WI38 (cell line): ENCODE measurements around the gene PARD3.

Source experiments
- H3K4me3 ChIP-seq: 2 replicates; pipeline ENCODE4 v1.5.1; 2011; ENCODE audit warnings: low read depth, mild to moderate bottlenecking, control low read depth, low read length
- CTCF ChIP-seq: IDR thresholded peaks from 2 replicates; pipeline ENCODE4 v1.5.1; 2012; ENCODE audit warnings: low read depth, mild to moderate bottlenecking, control low read depth, low read length

Gene PARD3

GRCh38 chr10:34389801-34390200 is 425.3 kb downstream of the PARD3 start:
- TF ChIP-seq CTCF, result no peak
- H3K4me3 ChIP-seq, result no peak overlapping the region

GRCh38 chr10:34386921-34387320 is 428.2 kb downstream of the PARD3 start:
- TF ChIP-seq CTCF, result no peak
- no peak overlapping the region for H3K4me3 ChIP-seq

GRCh38 chr10:34384372-34384771 is 430.7 kb downstream of the PARD3 start:
- no peak for TF ChIP-seq CTCF
- no peak overlapping the region for H3K4me3 ChIP-seq

- no peak for TF ChIP-seq CTCF
- no peak overlapping the region for H3K4me3 ChIP-seq
Observed at GRCh38 chr10:34382626-34383025, 432.5 kb downstream of the PARD3 start.

- H3K4me3 ChIP-seq, result no peak overlapping the region
- no peak for TF ChIP-seq CTCF
Observed at GRCh38 chr10:34380856-34381255, 434.2 kb downstream of the PARD3 start.

- no peak for TF ChIP-seq CTCF
- no peak overlapping the region for H3K4me3 ChIP-seq
Observed at GRCh38 chr10:34378297-34378696, 436.8 kb downstream of the PARD3 start.

- TF ChIP-seq CTCF, result no peak
- H3K4me3 ChIP-seq, result no peak overlapping the region
Observed at GRCh38 chr10:34377833-34378232, 437.3 kb downstream of the PARD3 start.
